Gastrocnemius medialis (tissue), 4 donors: Measurements from ENCODE around the gene KMT5B. TPM values are rescaled to one million over a fixed set of nuclear protein-coding genes. Genes with fewer than 3 reads are reported as not detected.

Experiments
- ATAC-seq, 2 donors: fragments of 150-250 bp; one replicate each; pipeline ENCODE4 v1.9.1; 2016
- DNase-seq, 2 donors: peaks; one replicate each; pipeline ENCODE4 v3.0.0-alpha.2; 2019
- H3K27ac ChIP-seq, 4 donors: fragments of 200-600 bp; sonication (generic); 1 replicate in 1 of 4; 2 replicates in 3 of 4; pipeline ENCODE4 v1.5.1; 2016 to 2018; ENCODE audit warnings: mild to moderate bottlenecking in 2 of 4, moderate library complexity in 1 of 4
- H3K27me3 ChIP-seq, 3 donors: fragments of 200-600 bp; sonication (generic) in 2 of 3; 1 replicate in 1 of 3; 2 replicates in 2 of 3; pipeline versions ENCODE4 v1.5.1 to v1.6.0; 2016 to 2019; ENCODE audit warnings: mild to moderate bottlenecking in 1 of 3, moderate library complexity in 1 of 3
- H3K36me3 ChIP-seq, 2 donors: fragments of 200-600 bp; sonication (generic) in 1 of 2; one replicate each; pipeline ENCODE4 v1.5.1; 2017 to 2018
- H3K4me1 ChIP-seq, 2 donors: fragments of 200-600 bp; sonication (generic) in 1 of 2; one replicate each; pipeline ENCODE4 v1.5.1; 2016 to 2017; ENCODE audit warnings: mild to moderate bottlenecking in 2 of 2
- H3K4me3 ChIP-seq, 4 donors: fragments of 200-600 bp; sonication (generic) in 3 of 4; 1 replicate in 1 of 4; 2 replicates in 3 of 4; pipeline ENCODE4 v1.5.1; 2016 to 2019; ENCODE audit warnings: mild to moderate bottlenecking in 2 of 4
- H3K9me3 ChIP-seq, 3 donors: fragments of 200-600 bp; sonication (generic) in 2 of 3; 1 replicate in 1 of 3; 2 replicates in 2 of 3; pipeline ENCODE4 v1.5.1; 2016 to 2019
- POLR2A ChIP-seq, 2 donors: fragments of 450-650 bp; IDR thresholded peaks; one replicate each; pipeline ENCODE4 v1.6.1; 2017; ENCODE audit warnings: antibody characterized with exemption in 2 of 2, mild to moderate bottlenecking in 2 of 2, moderate library complexity in 2 of 2
- in situ Hi-C, 4 donors: fragments of 200-750 bp; cut with MboI; loops; one replicate each; pipeline versions ENCODE4 v1.15.0 to v1.8.0; 2017; ENCODE audit warnings: low sequenced_read_pairs in 4 of 4
- intact Hi-C: fragments of 100-400 bp; cut with DNase I; formaldehyde crosslinking; loops from one replicate; pipeline ENCODE4 v1.15.1; 2023; ENCODE audit warnings: low total_unique reads
- total RNA-seq, 4 donors: library from RNA; depleted of rRNA; stranded (reverse); fragments of >200 nt; gene quantifications; one replicate each; pipeline versions ENCODE4 v1.1.0 to v1.2.3, GENCODE V29; 2016
- TF ChIP-seq, protein P1 (sequence below), 5 experiments: fragments of 450-650 bp in 3 of 5; fragments of 200-600 bp in 2 of 5; sonication (generic) in 2 of 5; IDR thresholded peaks in 4 of 5; conservative IDR thresholded peaks in 1 of 5; 1 replicate in 4 of 5; 2 replicates in 1 of 5; pipeline ENCODE4 v1.5.1; 2016 to 2019; ENCODE audit warnings: antibody characterized with exemption in 5 of 5, mild to moderate bottlenecking in 3 of 5, moderate library complexity in 3 of 5

KMT5B gene
- total RNA-seq, 4 donors from 2014 or later, result 17.3 to 21.0 (median 19.2) TPM

- H3K4me1 ChIP-seq, result peaks cover 31 to 32% of the 10 kb centered on the region in 2 donors
- H3K27ac ChIP-seq, result no peak overlapping the region
- intact Hi-C loops, result no loop called here
- no peak overlapping the region for H3K4me3 ChIP-seq
- no peaks in the 10 kb centered on the region for H3K9me3 ChIP-seq
- TF ChIP-seq, protein P1, sequence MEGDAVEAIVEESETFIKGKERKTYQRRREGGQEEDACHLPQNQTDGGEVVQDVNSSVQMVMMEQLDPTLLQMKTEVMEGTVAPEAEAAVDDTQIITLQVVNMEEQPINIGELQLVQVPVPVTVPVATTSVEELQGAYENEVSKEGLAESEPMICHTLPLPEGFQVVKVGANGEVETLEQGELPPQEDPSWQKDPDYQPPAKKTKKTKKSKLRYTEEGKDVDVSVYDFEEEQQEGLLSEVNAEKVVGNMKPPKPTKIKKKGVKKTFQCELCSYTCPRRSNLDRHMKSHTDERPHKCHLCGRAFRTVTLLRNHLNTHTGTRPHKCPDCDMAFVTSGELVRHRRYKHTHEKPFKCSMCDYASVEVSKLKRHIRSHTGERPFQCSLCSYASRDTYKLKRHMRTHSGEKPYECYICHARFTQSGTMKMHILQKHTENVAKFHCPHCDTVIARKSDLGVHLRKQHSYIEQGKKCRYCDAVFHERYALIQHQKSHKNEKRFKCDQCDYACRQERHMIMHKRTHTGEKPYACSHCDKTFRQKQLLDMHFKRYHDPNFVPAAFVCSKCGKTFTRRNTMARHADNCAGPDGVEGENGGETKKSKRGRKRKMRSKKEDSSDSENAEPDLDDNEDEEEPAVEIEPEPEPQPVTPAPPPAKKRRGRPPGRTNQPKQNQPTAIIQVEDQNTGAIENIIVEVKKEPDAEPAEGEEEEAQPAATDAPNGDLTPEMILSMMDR (IDR thresholded peaks at IDR 0.05 in 4 of 5, conservative IDR thresholded peaks at IDR 0.05 in 1 of 5), result no peak
- no peak for TF ChIP-seq POLR2A (IDR thresholded peaks at IDR 0.05)
- ATAC-seq (no peak), DNase-seq (no peak)
- H3K36me3 ChIP-seq, result peaks cover 0 to 26% of the 10 kb centered on the region in 2 donors
- H3K27me3 ChIP-seq, result no peaks in the 10 kb centered on the region
- in situ Hi-C loops, result no loop called here
These were observed 24.0 kb downstream of the KMT5B start for GRCh38 chr11:68189082-68189481.

DNA sequence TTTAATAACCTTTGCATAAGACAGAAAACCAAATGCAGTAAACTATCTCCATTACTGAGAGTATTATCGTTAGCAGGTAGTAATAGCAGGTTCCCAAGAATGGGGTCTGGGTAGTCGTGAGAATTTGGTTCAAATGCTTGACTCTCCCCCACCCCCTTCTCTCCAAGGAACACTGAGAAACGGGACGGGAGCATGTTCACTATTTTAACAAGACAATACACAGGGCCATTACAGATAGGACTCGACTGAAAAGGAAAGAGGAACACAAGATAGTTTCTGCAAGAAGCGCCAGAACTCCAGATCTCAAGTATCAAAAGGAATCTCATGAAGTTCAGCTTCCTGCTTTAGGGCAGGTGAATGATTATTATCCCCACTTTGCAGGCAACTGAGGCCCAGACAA is 27.0 kb downstream of the KMT5B start:
- no peak overlapping the region for H3K27ac ChIP-seq
- no peaks in the 10 kb centered on the region for H3K27me3 ChIP-seq
- ATAC-seq (no peak), DNase-seq (no peak)
- H3K9me3 ChIP-seq, result no peaks in the 10 kb centered on the region
- H3K4me3 ChIP-seq, result no peak overlapping the region
- in situ Hi-C loops (no loop called here), intact Hi-C loops (no loop called here)
- H3K4me1 ChIP-seq, result peaks cover 6 to 12% of the 10 kb centered on the region in 2 donors
- peaks cover 0 to 48% of the 10 kb centered on the region in 2 donors for H3K36me3 ChIP-seq
- TF ChIP-seq, protein P1 (IDR thresholded peaks at IDR 0.05 in 4 of 5, conservative IDR thresholded peaks at IDR 0.05 in 1 of 5), result no peak
- TF ChIP-seq POLR2A (IDR thresholded peaks at IDR 0.05), result no peak

GRCh38 chr11:68181719-68182451 is 31.2 kb downstream of the KMT5B start:
- Histone ChIP-seq H3K36me3 (peaks cover 0 to 59% of the 10 kb centered on the region in 2 donors), H3K9me3 (no peaks in the 10 kb centered on the region), H3K27ac (no peak overlapping the region), H3K4me3 (no peak overlapping the region), H3K27me3 (no peaks in the 10 kb centered on the region), H3K4me1 (no peaks in the 10 kb centered on the region)
- intact Hi-C loops, result no loop called here
- no peak for DNase-seq
- TF ChIP-seq, protein P1 (IDR thresholded peaks at IDR 0.05 in 4 of 5, conservative IDR thresholded peaks at IDR 0.05 in 1 of 5), result no peak
- no peak for TF ChIP-seq POLR2A (IDR thresholded peaks at IDR 0.05)
- no peak for ATAC-seq
- in situ Hi-C loops, result no loop called here

- H3K36me3 ChIP-seq, result peaks cover 0 to 64% of the 10 kb centered on the region in 2 donors
- intact Hi-C loops, result no loop called here
- no peak for DNase-seq
- in situ Hi-C loops, result no loop called here
- no peaks in the 10 kb centered on the region for H3K27me3 ChIP-seq
- no peak overlapping the region for H3K4me3 ChIP-seq
- no peak overlapping the region for H3K27ac ChIP-seq
- H3K4me1 ChIP-seq, result no peaks in the 10 kb centered on the region
- H3K9me3 ChIP-seq, result no peaks in the 10 kb centered on the region
- TF ChIP-seq, protein P1 (IDR thresholded peaks at IDR 0.05 in 4 of 5, conservative IDR thresholded peaks at IDR 0.05 in 1 of 5), result no peak
- no peak for TF ChIP-seq POLR2A (IDR thresholded peaks at IDR 0.05)
- no peak for ATAC-seq
These were observed 33.2 kb downstream of the KMT5B start for GRCh38 chr11:68179847-68180246.
